Stimulated activated naive CD8-positive, alpha-beta T cell treated with anti-CD3 and anti-CD28 coated beads, Interleukin-15, Interleukin-2, amounts not matched to agents 100 ng/mL and 50 ng/mL, for 24 hours (primary cell): Measurements from ENCODE around the gene COL11A2.

Experiments used
- H3K27ac Mint-ChIP-seq: one replicate; pipeline ENCODE4 v1.8.0; 2021; ENCODE audit warnings: mild to moderate bottlenecking, mixed read lengths
- H3K27me3 Mint-ChIP-seq: one replicate; pipeline ENCODE4 v1.8.0; 2021; ENCODE audit warnings: mixed read lengths
- H3K36me3 Mint-ChIP-seq: one replicate; pipeline ENCODE4 v1.8.0; 2021; ENCODE audit warnings: low read depth, mixed read lengths
- H3K4me1 Mint-ChIP-seq: one replicate; pipeline ENCODE4 v1.8.0; 2021; ENCODE audit warnings: low read depth, mixed read lengths
- H3K4me3 Mint-ChIP-seq: one replicate; pipeline ENCODE4 v1.8.0; 2021; ENCODE audit warnings: mild to moderate bottlenecking, mixed read lengths
- H3K9me3 Mint-ChIP-seq: one replicate; pipeline ENCODE4 v1.8.0; 2021; ENCODE audit warnings: mixed read lengths

Gene COL11A2

DNA sequence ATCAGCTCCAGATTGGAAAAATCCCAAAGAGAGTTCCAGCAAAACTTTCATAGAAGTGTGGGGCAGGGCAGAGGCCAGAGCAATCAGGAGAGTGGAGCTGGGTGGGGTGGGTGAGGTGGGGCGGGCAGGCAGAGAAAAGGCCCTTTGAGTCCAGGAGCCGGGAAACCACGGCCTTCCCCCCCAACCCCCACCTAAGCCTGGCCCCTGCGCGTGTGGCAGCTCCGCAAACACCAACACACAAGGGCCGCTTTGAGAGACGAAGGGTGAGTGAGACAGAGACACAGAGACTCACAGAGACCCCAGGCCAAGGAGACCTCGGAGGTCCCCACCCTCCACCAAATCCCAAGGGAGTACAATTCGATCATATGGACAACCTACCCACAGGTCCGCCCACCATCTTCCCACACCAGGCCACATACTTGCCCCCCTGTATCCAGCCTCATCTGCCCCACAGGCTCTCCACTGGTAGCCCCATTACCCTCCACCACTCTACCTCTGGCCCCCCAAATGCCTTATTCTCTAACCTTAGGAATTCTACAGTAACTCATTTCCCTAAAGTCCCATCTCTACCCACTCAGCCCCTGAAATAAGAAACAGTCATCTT lies 1.7 kb downstream of the COL11A2 start:
- Mint-ChIP-seq H3K4me3 (no peak overlapping the region), H3K9me3 (no peaks in the 10 kb centered on the region), H3K4me1 (peaks cover 25% of the 10 kb centered on the region), H3K27ac (no peak overlapping the region), H3K27me3 (peaks cover 20% of the 10 kb centered on the region), H3K36me3 (peaks cover 19% of the 10 kb centered on the region)

DNA sequence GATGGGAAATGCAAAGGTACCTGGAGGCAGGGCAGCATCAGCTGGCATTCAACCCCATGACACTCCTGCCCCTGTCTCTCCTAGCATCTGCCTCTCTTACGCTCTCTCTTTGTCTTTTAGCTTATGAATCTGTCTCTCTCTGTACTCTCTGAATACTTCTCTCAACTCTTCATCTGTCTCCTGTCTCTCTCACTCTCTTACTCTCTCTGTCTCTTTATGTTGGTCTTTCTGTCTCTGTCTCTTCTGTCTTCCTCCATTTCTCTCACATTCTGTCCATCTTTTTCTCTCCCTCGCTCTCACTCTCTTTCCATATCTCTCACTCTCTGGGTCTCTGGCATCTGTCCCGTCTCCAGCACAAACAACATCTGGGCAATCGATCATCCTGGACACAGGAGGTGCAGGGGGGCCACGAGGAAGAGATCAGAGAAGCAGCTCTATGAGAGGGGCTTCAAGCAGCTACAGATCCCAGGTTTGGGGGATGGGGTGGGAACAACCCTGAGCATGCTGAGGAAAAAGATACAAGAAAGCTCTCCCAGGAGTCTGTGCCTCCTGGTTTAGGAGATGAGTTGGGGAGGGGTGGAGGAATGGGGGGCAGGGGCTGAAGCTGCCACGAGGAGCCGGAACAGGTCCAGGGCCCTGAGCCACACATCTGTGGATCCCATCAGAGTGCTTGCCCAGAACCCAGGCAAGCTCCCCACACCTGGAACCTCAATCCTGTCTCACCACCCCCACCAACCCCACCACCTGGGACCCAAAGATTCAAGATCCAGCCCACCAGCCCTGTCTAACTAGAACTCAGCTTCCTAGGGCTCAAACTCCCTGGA lies 2.4 kb downstream of the COL11A2 start:
- H3K27me3 Mint-ChIP-seq, result peaks cover 20% of the 10 kb centered on the region
- H3K36me3 Mint-ChIP-seq, result peaks cover 11% of the 10 kb centered on the region
- no peaks in the 10 kb centered on the region for H3K9me3 Mint-ChIP-seq
- no peak overlapping the region for H3K4me3 Mint-ChIP-seq
- H3K27ac Mint-ChIP-seq, result no peak overlapping the region
- peaks cover 23% of the 10 kb centered on the region for H3K4me1 Mint-ChIP-seq

DNA sequence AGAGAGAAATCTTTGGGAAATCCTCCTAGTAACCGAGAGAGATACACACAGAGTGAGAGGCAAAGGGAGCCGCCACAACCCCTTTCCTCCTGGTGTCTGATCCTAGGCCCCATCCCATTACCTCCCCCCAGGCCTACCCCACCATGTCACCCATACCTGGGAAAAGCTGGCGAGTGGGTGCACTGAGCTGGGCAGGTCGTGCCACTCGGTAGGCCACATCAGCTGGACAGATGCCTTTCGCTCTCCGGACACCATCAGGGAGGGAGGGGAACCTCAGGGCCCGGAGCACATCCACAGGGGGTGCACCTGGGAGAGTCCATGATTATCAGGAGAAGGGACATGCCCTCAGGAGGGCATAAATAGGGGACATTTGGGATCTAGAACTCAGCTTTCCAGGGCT lies 3.1 kb downstream of the COL11A2 start:
- H3K27ac Mint-ChIP-seq, result no peak overlapping the region
- H3K9me3 Mint-ChIP-seq, result no peaks in the 10 kb centered on the region
- H3K4me1 Mint-ChIP-seq, result peaks cover 23% of the 10 kb centered on the region
- no peak overlapping the region for H3K4me3 Mint-ChIP-seq
- peaks cover 20% of the 10 kb centered on the region for H3K27me3 Mint-ChIP-seq
- H3K36me3 Mint-ChIP-seq, result peaks cover 4% of the 10 kb centered on the region

DNA sequence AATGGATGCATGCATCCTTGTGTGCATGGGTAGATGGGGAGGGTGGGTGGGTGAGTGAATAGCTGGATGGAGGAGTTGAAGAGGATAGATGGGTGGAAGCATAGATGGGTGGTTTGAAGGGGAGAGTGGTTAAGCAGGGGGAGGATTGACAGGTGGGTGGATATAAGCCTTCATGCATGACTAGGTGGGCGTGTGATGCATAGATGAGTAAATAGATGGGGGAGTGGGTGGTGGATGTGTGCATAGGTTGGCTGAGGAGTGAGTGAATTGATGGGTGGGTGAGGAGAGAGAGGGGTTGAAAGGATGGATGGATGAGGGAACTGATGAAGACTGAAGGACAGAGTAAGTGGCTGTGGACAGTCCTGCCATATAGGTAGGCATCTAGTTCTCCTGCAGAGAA lies 4.5 kb downstream of the COL11A2 start:
- Mint-ChIP-seq H3K27ac (no peak overlapping the region), H3K4me3 (no peak overlapping the region), H3K9me3 (peaks cover 11% of the 10 kb centered on the region), H3K36me3 (peaks cover 12% of the 10 kb centered on the region), H3K27me3 (peaks cover 20% of the 10 kb centered on the region), H3K4me1 (peaks cover 25% of the 10 kb centered on the region)

DNA sequence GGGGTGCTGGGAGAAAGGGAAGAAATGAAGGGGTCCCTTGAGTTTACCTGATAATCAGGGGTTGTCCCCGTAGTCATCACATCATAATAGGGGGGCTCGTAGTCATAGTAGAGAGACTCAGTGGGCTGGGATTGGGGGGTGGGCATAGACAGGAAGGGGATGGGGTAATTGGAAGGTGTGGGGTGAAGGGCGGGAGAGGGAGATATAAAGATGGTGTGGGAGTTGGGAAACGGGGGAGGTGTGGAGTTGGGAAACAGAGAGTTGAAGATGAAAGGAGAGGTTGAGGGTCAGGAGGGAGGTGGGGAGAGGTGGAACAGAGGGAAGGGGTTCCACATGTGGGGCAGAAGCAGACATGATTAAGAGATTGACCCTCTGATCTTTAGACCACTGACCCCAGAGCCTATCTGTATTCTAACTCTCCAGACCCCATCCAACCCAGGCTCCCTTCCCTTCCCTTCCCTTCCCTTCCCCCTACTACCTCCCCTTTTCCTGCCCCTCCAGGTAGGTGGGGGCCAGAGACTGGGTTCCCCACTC lies 6.5 kb downstream of the COL11A2 start:
- H3K4me3 Mint-ChIP-seq, result no peak overlapping the region
- H3K27me3 Mint-ChIP-seq, result peaks cover 10% of the 10 kb centered on the region
- H3K36me3 Mint-ChIP-seq, result peaks cover 15% of the 10 kb centered on the region
- peaks cover 14% of the 10 kb centered on the region for H3K9me3 Mint-ChIP-seq
- peaks cover 18% of the 10 kb centered on the region for H3K4me1 Mint-ChIP-seq
- H3K27ac Mint-ChIP-seq, result no peak overlapping the region

DNA sequence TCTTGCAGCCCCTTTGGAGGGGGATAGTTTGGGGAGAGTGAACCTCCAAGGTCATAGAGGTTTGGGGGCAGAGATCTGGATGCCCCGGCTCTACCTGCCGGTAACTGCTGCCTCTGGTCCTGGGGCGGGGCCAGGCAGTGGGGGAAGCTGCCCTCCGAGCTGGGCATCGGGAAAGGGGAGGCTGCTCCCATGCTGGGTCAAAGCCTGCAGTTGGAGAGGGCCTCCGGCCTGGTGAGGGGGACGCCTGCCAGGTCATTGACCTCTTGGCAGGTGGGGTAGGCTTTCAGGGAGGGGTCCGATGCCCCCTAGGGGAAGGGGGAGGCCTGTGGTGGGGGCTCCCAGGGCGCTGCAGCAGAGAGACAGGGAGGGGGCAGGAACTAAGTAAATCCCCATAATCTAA lies 7.1 kb downstream of the COL11A2 start:
- H3K4me1 Mint-ChIP-seq, result peaks cover 18% of the 10 kb centered on the region
- H3K27ac Mint-ChIP-seq, result no peak overlapping the region
- H3K27me3 Mint-ChIP-seq, result peaks cover 6% of the 10 kb centered on the region
- H3K9me3 Mint-ChIP-seq, result peaks cover 14% of the 10 kb centered on the region
- no peak overlapping the region for H3K4me3 Mint-ChIP-seq
- peaks cover 15% of the 10 kb centered on the region for H3K36me3 Mint-ChIP-seq

DNA sequence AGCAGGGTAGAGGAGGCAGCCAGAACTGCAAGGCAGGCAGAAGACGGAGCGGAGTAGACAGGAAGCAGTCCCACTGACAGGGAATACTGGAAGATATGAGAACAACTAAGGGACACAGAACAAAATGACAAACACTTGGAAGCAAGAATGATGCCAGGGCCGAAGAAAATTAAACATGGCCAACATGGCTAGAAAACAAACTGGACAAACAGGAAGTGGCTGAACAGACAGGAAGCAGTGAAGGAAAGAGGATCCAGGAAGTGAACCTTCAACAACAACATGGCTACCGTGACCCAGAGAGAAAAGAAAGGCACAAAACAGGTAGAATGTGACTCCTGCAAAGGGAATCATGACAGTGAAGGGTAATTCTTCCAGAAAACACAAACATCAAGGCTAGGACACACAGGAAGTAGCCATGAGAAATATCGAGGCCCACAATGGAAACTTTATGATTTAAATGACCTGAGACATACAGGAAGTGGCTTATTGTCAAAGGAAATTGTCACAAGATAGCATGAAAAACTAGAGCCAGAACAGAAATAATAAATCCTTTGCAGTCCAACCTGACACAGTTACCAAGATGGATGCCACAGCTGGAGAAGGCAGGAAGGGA lies 9.1 kb downstream of the COL11A2 start:
- Mint-ChIP-seq H3K36me3 (peaks cover 15% of the 10 kb centered on the region), H3K4me3 (peak overlapping the region; percentile 66), H3K4me1 (peaks cover 18% of the 10 kb centered on the region), H3K9me3 (peaks cover 14% of the 10 kb centered on the region), H3K27me3 (no peaks in the 10 kb centered on the region), H3K27ac (peak overlapping the region; percentile 94)

DNA sequence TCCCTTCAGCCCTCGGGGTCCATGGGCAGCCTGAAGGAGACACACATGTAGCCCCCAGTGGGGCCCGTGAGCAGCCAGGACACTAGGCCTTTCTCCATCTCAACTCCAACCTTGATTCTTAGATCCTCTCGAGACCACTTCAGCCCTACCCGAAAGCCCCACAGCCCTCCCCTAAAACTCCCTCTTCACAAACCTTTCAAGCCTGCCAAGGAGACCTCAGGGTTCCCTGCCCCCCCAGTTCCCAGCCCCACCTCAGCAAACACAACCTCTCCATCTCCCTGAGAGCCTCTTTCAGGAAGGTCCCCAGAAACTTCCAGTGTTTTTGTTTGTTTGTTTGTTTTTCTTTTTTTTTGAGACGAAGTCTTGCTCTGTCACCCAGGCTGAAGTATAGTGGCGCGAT lies 11.1 kb downstream of the COL11A2 start:
- Mint-ChIP-seq H3K4me3 (no peak overlapping the region), H3K27me3 (no peaks in the 10 kb centered on the region), H3K9me3 (peaks cover 14% of the 10 kb centered on the region), H3K36me3 (peaks cover 15% of the 10 kb centered on the region), H3K27ac (no peak overlapping the region), H3K4me1 (peaks cover 18% of the 10 kb centered on the region)

DNA sequence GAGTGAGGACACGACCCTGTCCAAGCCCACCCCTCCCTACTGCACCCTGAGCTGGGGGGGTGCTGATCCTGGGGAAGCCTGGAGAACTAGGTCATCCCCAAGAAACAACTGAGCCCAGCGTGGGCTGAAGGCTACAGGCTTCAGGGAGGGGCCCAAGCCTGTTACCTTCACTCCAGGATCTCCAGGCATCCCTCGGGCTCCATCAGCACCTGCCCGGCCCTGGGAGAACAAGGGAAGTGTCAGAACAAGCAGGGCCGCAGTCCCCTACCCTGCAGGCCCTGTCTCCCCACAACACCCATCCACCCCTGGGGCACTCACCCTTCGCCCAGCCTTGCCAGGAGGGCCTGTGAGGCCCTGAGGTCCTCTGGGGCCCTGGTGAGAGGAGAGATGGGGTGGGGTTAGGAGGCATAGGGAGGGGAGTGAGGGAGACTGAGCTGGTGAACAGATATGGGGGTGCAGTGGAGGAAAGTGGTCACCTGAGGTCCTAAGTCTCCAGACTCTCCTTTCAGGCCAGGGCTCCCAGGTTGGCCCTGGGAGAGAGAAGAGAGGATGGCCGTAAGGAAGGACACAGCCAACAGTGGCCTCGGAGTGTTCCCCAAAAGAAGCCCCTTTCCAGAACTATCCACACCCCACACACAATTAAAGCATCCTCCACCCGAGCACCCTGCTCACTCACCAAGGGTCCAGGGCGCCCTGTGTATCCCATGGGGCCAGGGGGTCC lies 13.4 kb downstream of the COL11A2 start:
- H3K4me3 Mint-ChIP-seq, result no peak overlapping the region
- peaks cover 14% of the 10 kb centered on the region for H3K4me1 Mint-ChIP-seq
- H3K27me3 Mint-ChIP-seq, result no peaks in the 10 kb centered on the region
- H3K9me3 Mint-ChIP-seq, result peaks cover 14% of the 10 kb centered on the region
- H3K27ac Mint-ChIP-seq, result no peak overlapping the region
- H3K36me3 Mint-ChIP-seq, result peaks cover 14% of the 10 kb centered on the region

DNA sequence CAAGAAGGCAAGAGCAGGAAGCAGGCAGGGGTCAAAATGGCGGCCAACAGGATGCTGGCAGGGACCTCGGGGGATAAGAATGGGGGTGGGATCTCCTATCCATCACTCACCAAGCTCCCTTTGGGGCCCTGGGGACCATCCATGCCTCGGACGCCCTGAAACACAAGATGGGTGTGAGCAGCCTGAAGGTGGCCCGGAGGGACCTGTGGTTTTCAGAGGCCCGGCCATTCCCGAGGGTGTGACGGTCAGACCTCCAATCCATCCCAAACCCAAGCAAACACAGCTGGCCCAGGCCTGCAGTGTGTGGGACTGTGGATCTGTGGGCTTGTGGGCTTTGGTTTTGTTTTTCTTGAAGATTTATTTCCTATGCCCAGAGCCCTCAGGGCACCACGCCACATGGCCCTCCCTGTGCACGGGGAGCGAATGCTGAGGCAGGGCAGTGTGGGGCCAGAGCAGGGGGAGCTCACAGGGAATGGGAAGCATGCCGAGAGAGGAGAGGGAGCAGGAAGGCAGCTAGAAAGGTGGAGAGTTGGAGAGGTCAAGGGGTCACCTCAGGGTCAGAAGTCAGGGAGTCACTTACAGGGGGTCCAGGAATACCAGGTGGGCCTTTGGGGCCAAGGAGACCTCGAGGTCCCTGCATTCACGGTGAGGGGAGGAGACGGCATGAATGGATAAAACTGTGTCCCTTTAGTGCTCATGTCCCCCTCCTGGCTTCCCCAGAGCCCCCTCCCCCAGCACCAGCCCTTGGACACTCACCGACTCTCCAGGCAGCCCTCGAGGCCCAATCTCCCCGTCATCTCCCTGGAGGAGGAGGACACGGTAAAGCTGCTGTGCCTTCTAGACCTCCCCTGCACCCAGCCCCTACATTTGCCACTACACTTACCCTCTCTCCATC lies 14.5 kb downstream of the COL11A2 start:
- peaks cover 3% of the 10 kb centered on the region for H3K9me3 Mint-ChIP-seq
- no peak overlapping the region for H3K4me3 Mint-ChIP-seq
- H3K27ac Mint-ChIP-seq, result no peak overlapping the region
- H3K27me3 Mint-ChIP-seq, result no peaks in the 10 kb centered on the region
- peaks cover 3% of the 10 kb centered on the region for H3K36me3 Mint-ChIP-seq
- peaks cover 3% of the 10 kb centered on the region for H3K4me1 Mint-ChIP-seq

DNA sequence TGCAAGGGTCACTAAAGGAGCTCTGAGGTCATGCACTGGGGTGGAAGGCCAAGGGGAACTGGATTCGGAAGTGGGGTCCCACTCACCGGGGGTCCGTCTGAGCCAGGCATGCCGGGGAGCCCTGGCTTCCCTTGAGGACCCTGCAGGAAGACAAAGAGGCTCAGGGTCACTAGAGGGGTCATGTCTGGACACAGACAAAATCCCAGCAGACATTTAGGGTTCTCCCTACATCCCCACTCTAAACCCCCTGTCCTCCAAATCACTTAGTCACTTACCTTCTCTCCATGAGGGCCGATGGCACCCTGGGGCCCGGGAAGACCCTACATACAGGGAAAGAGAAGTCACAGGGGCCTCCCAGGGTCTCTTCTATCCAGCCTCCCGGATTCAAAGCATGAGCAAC lies 15.4 kb downstream of the COL11A2 start:
- Mint-ChIP-seq H3K9me3 (no peaks in the 10 kb centered on the region), H3K4me3 (no peak overlapping the region), H3K27ac (no peak overlapping the region), H3K36me3 (no peaks in the 10 kb centered on the region), H3K4me1 (no peaks in the 10 kb centered on the region), H3K27me3 (no peaks in the 10 kb centered on the region)

DNA sequence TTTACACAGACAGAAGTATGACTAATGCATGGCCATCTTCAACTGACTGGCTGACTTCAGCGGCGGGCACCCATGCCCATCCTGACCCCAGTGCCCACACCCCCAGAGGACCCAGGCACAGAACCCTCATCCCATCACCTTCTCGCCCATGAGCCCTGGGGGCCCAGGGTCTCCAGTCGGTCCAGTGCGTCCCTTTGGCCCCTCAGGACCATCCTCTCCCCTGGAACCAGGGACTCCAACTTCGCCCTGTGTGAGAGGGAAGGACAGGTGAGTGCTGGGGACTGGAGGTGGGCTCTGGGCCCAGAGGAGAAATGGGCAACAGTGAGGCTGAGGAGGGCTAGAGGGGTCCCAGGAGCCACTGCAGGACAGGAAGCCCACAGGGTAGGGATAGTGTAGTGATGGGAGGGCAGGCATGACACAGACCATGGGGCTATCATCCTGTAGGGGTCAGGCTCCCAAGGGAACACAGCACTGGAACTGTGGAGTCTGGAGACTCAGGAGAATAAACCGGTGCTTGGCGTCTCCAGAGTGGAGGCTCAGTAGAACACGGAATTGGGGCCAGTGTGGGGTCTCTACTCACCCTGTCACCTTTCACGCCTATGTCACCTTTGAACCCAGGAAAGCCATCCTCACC lies 16.7 kb downstream of the COL11A2 start:
- Mint-ChIP-seq H3K27ac (no peak overlapping the region), H3K27me3 (no peaks in the 10 kb centered on the region), H3K4me3 (no peak overlapping the region), H3K9me3 (no peaks in the 10 kb centered on the region), H3K36me3 (no peaks in the 10 kb centered on the region), H3K4me1 (no peaks in the 10 kb centered on the region)

DNA sequence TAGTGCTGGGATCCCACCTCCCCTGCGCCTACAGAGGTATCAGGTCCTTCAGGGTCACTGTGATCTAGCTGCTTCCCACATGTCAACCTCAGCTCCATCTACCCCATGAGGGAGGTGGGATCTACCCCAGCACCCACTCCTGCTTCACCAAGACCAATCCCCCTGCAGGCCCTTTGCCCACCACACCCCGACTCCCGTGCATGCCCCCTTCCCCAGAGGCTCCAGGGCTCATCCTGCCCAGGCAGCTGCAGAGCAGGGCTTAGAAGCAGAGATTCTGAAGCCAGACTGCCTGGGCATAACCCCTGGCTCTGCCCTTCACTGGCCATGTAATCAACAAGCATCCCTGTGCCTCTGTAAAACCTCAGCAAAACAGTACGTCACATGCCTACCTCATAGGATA lies 17.5 kb downstream of the COL11A2 start:
- H3K9me3 Mint-ChIP-seq, result no peaks in the 10 kb centered on the region
- H3K4me1 Mint-ChIP-seq, result no peaks in the 10 kb centered on the region
- no peak overlapping the region for H3K4me3 Mint-ChIP-seq
- no peaks in the 10 kb centered on the region for H3K36me3 Mint-ChIP-seq
- no peak overlapping the region for H3K27ac Mint-ChIP-seq
- no peaks in the 10 kb centered on the region for H3K27me3 Mint-ChIP-seq
